DOHH2 (cell line): ENCODE measurements around the gene PNPO.

Experiments used
- H3F3A ChIP-seq: fragments of 200-600 bp; sonication (generic), shearing (Covaris generic); 2 replicates; pipeline ENCODE4 v1.6.0; 2016; ENCODE audit warnings: antibody characterized with exemption, mild to moderate bottlenecking; ENCODE audit not compliant: control insufficient read depth, insufficient read depth
- H3K27ac ChIP-seq: fragments of 200-600 bp; sonication (generic); 2 replicates; pipeline ENCODE4 v1.5.1; 2014; ENCODE audit warnings: low read depth, mild to moderate bottlenecking, low read length, moderate library complexity
- H3K27me3 ChIP-seq: fragments of 200-600 bp; sonication (generic); 2 replicates; pipeline ENCODE4 v1.6.1; 2014; ENCODE audit warnings: mild to moderate bottlenecking, low read length, mixed read lengths; ENCODE audit not compliant: control insufficient read depth
- H3K36me3 ChIP-seq: fragments of 200-600 bp; sonication (generic); 2 replicates; pipeline ENCODE4 v1.6.1; 2014; ENCODE audit warnings: mild to moderate bottlenecking, low read length, moderate library complexity, mixed read lengths; ENCODE audit not compliant: control insufficient read depth
- H3K4me1 ChIP-seq: fragments of 200-600 bp; sonication (generic); 2 replicates; pipeline ENCODE4 v1.6.1; 2014; ENCODE audit warnings: mild to moderate bottlenecking, low read length, mixed read lengths; ENCODE audit not compliant: control insufficient read depth
- H3K4me2 ChIP-seq: fragments of 200-600 bp; sonication (generic); 2 replicates; pipeline ENCODE4 v1.6.0; 2014; ENCODE audit warnings: mild to moderate bottlenecking, low read length, moderate library complexity
- H3K4me3 ChIP-seq: fragments of 200-600 bp; sonication (generic); 2 replicates; pipeline ENCODE4 v1.5.1; 2014; ENCODE audit warnings: mild to moderate bottlenecking, low read length, mixed read lengths
- H3K79me2 ChIP-seq: fragments of 200-600 bp; sonication (generic); 2 replicates; pipeline ENCODE4 v1.6.1; 2014; ENCODE audit warnings: mild to moderate bottlenecking, low read length, mixed read lengths; ENCODE audit not compliant: control insufficient read depth
- H3K9me2 ChIP-seq: fragments of 200-600 bp; sonication (generic); replicated peaks from 2 replicates; pipeline ENCODE4 v1.6.1; 2014; ENCODE audit warnings: mild to moderate bottlenecking, low read length, mixed read lengths; ENCODE audit not compliant: control insufficient read depth
- H3K9me3 ChIP-seq: fragments of 200-600 bp; sonication (generic); 2 replicates; pipeline ENCODE4 v1.6.1; 2014; ENCODE audit warnings: antibody characterized with exemption, low read length, mixed read lengths; ENCODE audit not compliant: control insufficient read depth, insufficient read depth
- H4K20me1 ChIP-seq: fragments of 200-600 bp; sonication (generic); 2 replicates; pipeline ENCODE4 v1.6.0; 2014; ENCODE audit warnings: low read depth, mild to moderate bottlenecking, antibody characterized with exemption, low read length, moderate library complexity; ENCODE audit not compliant: control insufficient read depth, insufficient read depth
- CTCF ChIP-seq: fragments of 200-600 bp; sonication (generic); IDR thresholded peaks from one replicate; pipeline ENCODE4 v1.5.1; 2014; ENCODE audit warnings: antibody characterized with exemption, mild to moderate bottlenecking, low read depth, low read length; ENCODE audit not compliant: poor library complexity, severe bottlenecking
- EZH2phosphoT487 ChIP-seq: fragments of 200-600 bp; sonication (generic); IDR thresholded peaks from 2 replicates; pipeline ENCODE4 v1.6.1; 2017; ENCODE audit warnings: borderline replicate concordance, mild to moderate bottlenecking, antibody characterized with exemption, low read length, moderate library complexity, mixed read lengths

PNPO gene

GRCh38 chr17:47898241-47898640, 43.1 kb upstream of the PNPO start:
- Histone ChIP-seq H3K9me3 (no peaks in the 10 kb centered on the region), H3K27me3 (no peaks in the 10 kb centered on the region), H3K79me2 (peaks cover 70% of the 10 kb centered on the region), H3K4me2 (peak overlapping the region; percentile 79; the same call in 1 of the 2 replicates), H3K27ac (no peak overlapping the region), H3K4me3 (no peak overlapping the region), H4K20me1 (no peaks in the 10 kb centered on the region), H3K36me3 (peaks cover 45% of the 10 kb centered on the region), H3F3A (peaks cover 6% of the 10 kb centered on the region; the same call in 1 of the 2 replicates), H3K9me2 (no peaks in the 10 kb centered on the region), H3K4me1 (peaks cover 31% of the 10 kb centered on the region)
- TF ChIP-seq EZH2phosphoT487 (no peak), CTCF (no peak)

- Histone ChIP-seq H3K27me3 (no peaks in the 10 kb centered on the region), H3K79me2 (peaks cover 62% of the 10 kb centered on the region), H3K27ac (no peak overlapping the region), H3K4me2 (no peak overlapping the region), H3K36me3 (peaks cover 45% of the 10 kb centered on the region), H3K4me3 (no peak overlapping the region), H3K4me1 (peaks cover 17% of the 10 kb centered on the region), H3F3A (no peaks in the 10 kb centered on the region; the same call in 1 of the 2 replicates), H3K9me2 (no peaks in the 10 kb centered on the region), H3K9me3 (no peaks in the 10 kb centered on the region), H4K20me1 (no peaks in the 10 kb centered on the region)
- TF ChIP-seq CTCF (no peak), EZH2phosphoT487 (no peak)
Measured at GRCh38 chr17:47899643-47900042, 41.7 kb upstream of the PNPO start.

- no peak overlapping the region for H3K4me3 ChIP-seq
- no peaks in the 10 kb centered on the region for H3K27me3 ChIP-seq
- H3F3A ChIP-seq = no peaks in the 10 kb centered on the region
- H3K9me3 ChIP-seq = no peaks in the 10 kb centered on the region
- no peak overlapping the region for H3K4me2 ChIP-seq
- H3K27ac ChIP-seq = no peak overlapping the region
- no peaks in the 10 kb centered on the region for H4K20me1 ChIP-seq
- TF ChIP-seq CTCF (no peak), EZH2phosphoT487 (no peak)
- peaks cover 52% of the 10 kb centered on the region for H3K79me2 ChIP-seq
- peaks cover 48% of the 10 kb centered on the region for H3K36me3 ChIP-seq
- peaks cover 13% of the 10 kb centered on the region for H3K4me1 ChIP-seq
- H3K9me2 ChIP-seq = no peaks in the 10 kb centered on the region
Measured at GRCh38 chr17:47901423-47901822, 39.9 kb upstream of the PNPO start.
